Mesenchymal stem cell (in vitro differentiated cells and primary cell): ENCODE data around the gene GDF9.

Experiments
- DNase-seq: peaks from one replicate; pipeline ENCODE4 v3.0.0-alpha.2; 2013
- H2AFZ ChIP-seq: one replicate; pipeline ENCODE4 v1.6.1; 2013; ENCODE audit warnings: low read depth, mild to moderate bottlenecking, control low read depth, inconsistent platforms, low read length, moderate library complexity
- H2AK5ac ChIP-seq: 2 replicates; pipeline ENCODE4 v1.6.1; 2013; ENCODE audit warnings: low read length, moderate library complexity, mild to moderate bottlenecking, inconsistent platforms; ENCODE audit not compliant: severe bottlenecking
- H2BK120ac ChIP-seq: one replicate; pipeline ENCODE4 v1.6.1; 2013; ENCODE audit warnings: low read depth, mild to moderate bottlenecking, inconsistent platforms, low read length, moderate library complexity
- H2BK12ac ChIP-seq, 2 experiments: one replicate each; pipeline ENCODE4 v1.6.1; 2013; ENCODE audit warnings: inconsistent platforms in 2 of 2, low read length in 2 of 2, mild to moderate bottlenecking in 2 of 2, moderate library complexity in 2 of 2, control low read depth in 1 of 2
- H2BK15ac ChIP-seq: one replicate; pipeline ENCODE4 v1.6.1; 2013; ENCODE audit warnings: mild to moderate bottlenecking, low read depth, inconsistent platforms; ENCODE audit not compliant: poor library complexity, severe bottlenecking
- H2BK5ac ChIP-seq: 2 replicates; pipeline ENCODE4 v1.6.1; 2013; ENCODE audit warnings: low read depth, mild to moderate bottlenecking, low read length, control low read depth, inconsistent platforms; ENCODE audit not compliant: poor library complexity, severe bottlenecking
- H3K14ac ChIP-seq, 2 experiments: one replicate each; pipeline ENCODE4 v1.6.1; 2013; ENCODE audit warnings: inconsistent platforms in 2 of 2, low read length in 2 of 2, control low read depth in 1 of 2, mild to moderate bottlenecking in 1 of 2, moderate library complexity in 1 of 2
- H3K18ac ChIP-seq, 2 experiments: one replicate each; pipeline ENCODE4 v1.6.1; 2013; ENCODE audit warnings: inconsistent platforms in 2 of 2, low read length in 2 of 2, control low read depth in 1 of 2, low read depth in 1 of 2, mild to moderate bottlenecking in 1 of 2
- H3K23ac ChIP-seq, 2 experiments: one replicate each; pipeline ENCODE4 v1.6.1; 2013; ENCODE audit warnings: inconsistent platforms in 2 of 2, low read length in 2 of 2, mild to moderate bottlenecking in 2 of 2, moderate library complexity in 2 of 2, control low read depth in 1 of 2
- H3K27ac ChIP-seq: 2 replicates; pipeline ENCODE4 v1.5.1; 2013; ENCODE audit warnings: mild to moderate bottlenecking, moderate library complexity, low read length, control low read depth, inconsistent platforms; ENCODE audit not compliant: poor library complexity, severe bottlenecking
- H3K27me3 ChIP-seq, 2 experiments: 2 replicates each; pipeline versions ENCODE4 v1.6.1 to v1.7.0; 2013; ENCODE audit warnings: low read length in 2 of 2, mild to moderate bottlenecking in 2 of 2, moderate library complexity in 2 of 2, control low read depth in 1 of 2, inconsistent platforms in 1 of 2; ENCODE audit not compliant: control insufficient read depth in 1 of 2, insufficient read depth in 1 of 2
- H3K36me3 ChIP-seq, 2 experiments: 2 replicates each; pipeline versions ENCODE4 v1.6.1 to v1.7.0; 2013; ENCODE audit warnings: low read length in 2 of 2, control low read depth in 1 of 2, inconsistent platforms in 1 of 2, low read depth in 1 of 2, mild to moderate bottlenecking in 1 of 2; ENCODE audit not compliant: insufficient read depth in 2 of 2, control insufficient read depth in 1 of 2
- H3K4ac ChIP-seq, 2 experiments: one replicate each; pipeline ENCODE4 v1.6.1; 2013; ENCODE audit warnings: inconsistent platforms in 2 of 2, low read length in 2 of 2, mild to moderate bottlenecking in 2 of 2, moderate library complexity in 2 of 2, control low read depth in 1 of 2, low read depth in 1 of 2
- H3K4me1 ChIP-seq: 2 replicates; pipeline ENCODE4 v1.6.1; 2013; ENCODE audit warnings: low read depth, low read length, control low read depth; ENCODE audit not compliant: control insufficient read depth, insufficient read depth
- H3K4me2 ChIP-seq: 2 replicates; pipeline ENCODE4 v1.6.1; 2013; ENCODE audit warnings: low read length, mild to moderate bottlenecking, inconsistent platforms; ENCODE audit not compliant: poor library complexity, severe bottlenecking
- H3K4me3 ChIP-seq, 2 experiments: 2 replicates each; pipeline versions ENCODE4 v1.5.1 to v1.7.0; 2013; ENCODE audit warnings: low read length in 2 of 2, mild to moderate bottlenecking in 2 of 2, control low read depth in 1 of 2, low read depth in 1 of 2; ENCODE audit not compliant: insufficient read depth in 1 of 2
- H3K79me1 ChIP-seq: replicated peaks from 2 replicates; pipeline ENCODE4 v1.6.1; 2013; ENCODE audit warnings: mild to moderate bottlenecking, control low read depth, low read length, inconsistent platforms; ENCODE audit not compliant: poor library complexity, severe bottlenecking
- H3K9ac ChIP-seq: 2 replicates; pipeline ENCODE4 v1.7.0; 2013; ENCODE audit warnings: mild to moderate bottlenecking, low read length, moderate library complexity
- H3K9me3 ChIP-seq: 2 replicates; pipeline ENCODE4 v1.7.0; 2013; ENCODE audit warnings: mild to moderate bottlenecking, low read length; ENCODE audit not compliant: control insufficient read depth
- H4K8ac ChIP-seq: one replicate; pipeline ENCODE4 v1.6.1; 2013; ENCODE audit warnings: inconsistent platforms, mild to moderate bottlenecking, low read length, moderate library complexity
- H4K91ac ChIP-seq: one replicate; pipeline ENCODE4 v1.6.1; 2013; ENCODE audit warnings: mild to moderate bottlenecking, low read length, inconsistent platforms
- WGBS: methylation state at CpG from one replicate; pipeline ENCODE4 v1.1.7; 2013; ENCODE audit warnings: mixed read lengths; 5-methylcytosine and 5-hydroxymethylcytosine counted together

Gene GDF9

GRCh38 chr5:132877938-132878337 is 11.7 kb upstream of the GDF9 start:
- Histone ChIP-seq H2AFZ (no peak overlapping the region), H3K9me3 (no peaks in the 10 kb centered on the region), H3K27me3 (no peaks in the 10 kb centered on the region), H4K8ac (peak overlapping the region; percentile 23), H3K23ac (no peak overlapping the region), H3K79me1 (peaks cover 16% of the 10 kb centered on the region), H3K9ac (no peak overlapping the region), H3K14ac (no peak overlapping the region), H3K4ac (no peak overlapping the region), H2BK120ac (no peak overlapping the region), H3K27ac (no peak overlapping the region), H2BK12ac (no peak overlapping the region), H3K18ac (no peak overlapping the region), H2AK5ac (no peak overlapping the region), H2BK5ac (no peak overlapping the region), H2BK15ac (no peak overlapping the region), H4K91ac (peak overlapping the region; percentile 68), H3K4me2 (no peak overlapping the region), H3K4me1 (peaks cover 9% of the 10 kb centered on the region), H3K4me3 (no peak overlapping the region), H3K36me3 (peaks cover 27 to 99% of the 10 kb centered on the region in 2 experiments)
- DNase-seq, result peak; percentile 66
- 80% methylated on average over 2 of the region's 3 CpGs for WGBS

GRCh38 chr5:132877466-132877865 is 11.2 kb upstream of the GDF9 start:
- 100% methylated on average over 1 of the region's 2 CpGs for WGBS

GRCh38 chr5:132876020-132876759 is 9.9 kb upstream of the GDF9 start:
- WGBS, result 100% methylated on average over 1 of the region's 1 CpG
- Histone ChIP-seq H3K4ac (no peak overlapping the region), H3K18ac (no peak overlapping the region)

More at GRCh38 chr5:132877466-132877865, 11.2 kb upstream of the GDF9 start:
- Histone ChIP-seq H3K27me3 (no peaks in the 10 kb centered on the region), H4K91ac (no peak overlapping the region), H2BK5ac (no peak overlapping the region), H3K18ac (no peak overlapping the region), H2AK5ac (no peak overlapping the region), H3K27ac (no peak overlapping the region), H3K4ac (no peak overlapping the region), H2BK15ac (no peak overlapping the region), H3K4me3 (no peak overlapping the region), H3K36me3 (peaks cover 25 to 98% of the 10 kb centered on the region in 2 experiments), H4K8ac (no peak overlapping the region), H2AFZ (no peak overlapping the region), H2BK120ac (no peak overlapping the region), H3K4me2 (no peak overlapping the region), H3K23ac (no peak overlapping the region), H3K9me3 (no peaks in the 10 kb centered on the region), H3K4me1 (peaks cover 9% of the 10 kb centered on the region), H2BK12ac (no peak overlapping the region), H3K14ac (no peak overlapping the region), H3K79me1 (peaks cover 16% of the 10 kb centered on the region), H3K9ac (no peak overlapping the region)
- no peak for DNase-seq

GRCh38 chr5:132873930-132874271 is 7.6 kb upstream of the GDF9 start:
- no peak overlapping the region for H2BK5ac ChIP-seq
- H3K9me3 ChIP-seq, result no peaks in the 10 kb centered on the region
- H3K4ac ChIP-seq, result no peak overlapping the region
- no peak for DNase-seq
- H4K8ac ChIP-seq, result no peak overlapping the region
- no peak overlapping the region for H2BK15ac ChIP-seq
- H3K4me3 ChIP-seq, result no peak overlapping the region
- WGBS, result 98% methylated on average over 3 of the region's 3 CpGs
- H2AFZ ChIP-seq, result no peak overlapping the region
- H3K4me1 ChIP-seq, result peaks cover 9% of the 10 kb centered on the region
- H3K27me3 ChIP-seq, result no peaks in the 10 kb centered on the region
- peaks cover 11% of the 10 kb centered on the region for H3K79me1 ChIP-seq
- no peak overlapping the region for H3K14ac ChIP-seq
- H3K27ac ChIP-seq, result no peak overlapping the region
- H2BK12ac ChIP-seq, result no peak overlapping the region
- no peak overlapping the region for H2AK5ac ChIP-seq
- no peak overlapping the region for H4K91ac ChIP-seq
- no peak overlapping the region for H3K18ac ChIP-seq
- no peak overlapping the region for H2BK120ac ChIP-seq
- no peak overlapping the region for H3K9ac ChIP-seq
- peaks cover 22 to 86% of the 10 kb centered on the region in 2 experiments for H3K36me3 ChIP-seq
- no peak overlapping the region for H3K23ac ChIP-seq
- H3K4me2 ChIP-seq, result no peak overlapping the region

More at GRCh38 chr5:132876020-132876759, 9.9 kb upstream of the GDF9 start:
- Histone ChIP-seq H2AFZ (no peak overlapping the region), H4K8ac (no peak overlapping the region), H2BK120ac (no peak overlapping the region), H2BK12ac (no peak overlapping the region), H2AK5ac (no peak overlapping the region), H2BK15ac (no peak overlapping the region), H4K91ac (no peak overlapping the region), H3K27ac (no peak overlapping the region), H3K4me3 (no peak overlapping the region), H3K23ac (no peak overlapping the region), H3K4me2 (no peak overlapping the region), H3K9me3 (no peaks in the 10 kb centered on the region), H3K79me1 (peaks cover 16% of the 10 kb centered on the region), H3K4me1 (peaks cover 9% of the 10 kb centered on the region), H2BK5ac (no peak overlapping the region), H3K36me3 (peaks cover 23 to 91% of the 10 kb centered on the region in 2 experiments), H3K27me3 (no peaks in the 10 kb centered on the region), H3K9ac (no peak overlapping the region), H3K14ac (no peak overlapping the region)
- peak; percentile 40 for DNase-seq
